ENCODE results near the gene UVRAG. TPM values are rescaled to one million over a fixed set of nuclear protein-coding genes. Genes with fewer than 3 reads are reported as not detected.

UVRAG gene
- total and polyA plus RNA-seq, 9 donors, result 10.1 to 26.7 (median 19.2) TPM

- no peaks in the 10 kb centered on the region for H3K9me3 ChIP-seq
- no peak overlapping the region for H3K4me3 ChIP-seq
- intact Hi-C loops (cut with DNase I), result loop anchor here in 3 of 4 donors (5.0 to 10.0 kb wide), 2 partner anchors 252 to 345 kb away; no protein-coding TSS in a partner anchor
- no peaks in the 10 kb centered on the region for H3K36me3 ChIP-seq
- TF ChIP-seq POLR2A (IDR thresholded peaks at IDR 0.05) (no peak), CTCF (IDR thresholded peaks at IDR 0.05) (no peak), EP300 (IDR thresholded peaks at IDR 0.05) (no peak)
- no peak for DNase-seq
- peaks cover 2% of the 10 kb centered on the region for H3K4me1 ChIP-seq (ENCODE audit: insufficient read depth)
- H3K27me3 ChIP-seq, result no peaks in the 10 kb centered on the region
- no peak overlapping the region for H3K27ac ChIP-seq
- WGBS, 3 donors, result 95 to 97% (median 96%) methylated on average over 6 of the region's 6 CpGs
Measured at GRCh38 chr11:76149713-76150112, 334.7 kb downstream of the UVRAG start.

GRCh38 chr11:76150141-76150540 is 335.1 kb downstream of the UVRAG start:
- no peak for TF ChIP-seq EP300 (IDR thresholded peaks at IDR 0.05)
- TF ChIP-seq POLR2A (IDR thresholded peaks at IDR 0.05), result no peak
- no peak for TF ChIP-seq CTCF (IDR thresholded peaks at IDR 0.05)
- WGBS, 3 donors, result 90 to 95% (median 95%) methylated on average over 4 of the region's 4 CpGs
- Histone ChIP-seq H3K9me3 (no peaks in the 10 kb centered on the region), H3K4me1 (ENCODE audit: insufficient read depth) (peaks cover 2% of the 10 kb centered on the region), H3K27me3 (no peaks in the 10 kb centered on the region), H3K27ac (no peak overlapping the region), H3K36me3 (no peaks in the 10 kb centered on the region), H3K4me3 (no peak overlapping the region)
- DNase-seq, result no peak
- intact Hi-C loops (cut with DNase I), result loop anchor here in 3 of 4 donors (5.0 to 10.0 kb wide), 2 partner anchors 253 to 345 kb away; no protein-coding TSS in a partner anchor

- Histone ChIP-seq H3K36me3 (no peaks in the 10 kb centered on the region), H3K4me1 (ENCODE audit: insufficient read depth) (peaks cover 2% of the 10 kb centered on the region), H3K4me3 (no peak overlapping the region), H3K27ac (no peak overlapping the region), H3K27me3 (no peaks in the 10 kb centered on the region), H3K9me3 (no peaks in the 10 kb centered on the region)
- intact Hi-C loops (cut with DNase I), result loop anchor here (2.0 to 10.0 kb wide), 3 partner anchors 254 to 347 kb away; no protein-coding TSS in a partner anchor
- no peak for DNase-seq
- WGBS, 3 donors, result 75 to 82% (median 78%) methylated on average over 5 of the region's 5 CpGs
- no peak for TF ChIP-seq CTCF (IDR thresholded peaks at IDR 0.05)
- TF ChIP-seq POLR2A (IDR thresholded peaks at IDR 0.05), result no peak
- TF ChIP-seq EP300 (IDR thresholded peaks at IDR 0.05), result no peak
Measured at GRCh38 chr11:76151556-76152085, 336.6 kb downstream of the UVRAG start.

- Histone ChIP-seq H3K9me3 (no peaks in the 10 kb centered on the region), H3K4me1 (ENCODE audit: insufficient read depth) (peaks cover 2% of the 10 kb centered on the region), H3K27ac (no peak overlapping the region), H3K27me3 (no peaks in the 10 kb centered on the region), H3K4me3 (peak overlapping the region; percentile 43), H3K36me3 (no peaks in the 10 kb centered on the region)
- WGBS, 3 donors, result 11 to 12% (median 11%) methylated on average over 30 of the region's 30 CpGs
- peak; percentile 80 to 89 (median 87) for DNase-seq
- intact Hi-C loops (cut with DNase I), result loop anchor here (2.0 to 10.0 kb wide), 3 partner anchors 255 to 347 kb away; no protein-coding TSS in a partner anchor
- TF ChIP-seq POLR2A (IDR thresholded peaks at IDR 0.05) (no peak), EP300 (IDR thresholded peaks at IDR 0.05) (no peak), CTCF (IDR thresholded peaks at IDR 0.05) (peak; percentile 84 to 94 (median 91))
Measured at GRCh38 chr11:76152086-76152681, 337.2 kb downstream of the UVRAG start.

Measured in ovary (tissue), 9 donors.